CD4-positive, alpha-beta T cell treated with Interleukin-12 subunit alpha and Interleukin-12 subunit beta, for 1 hour (primary cell): ENCODE measurements around the gene PTOV1.
"Not testable (repeated sequence)": the region's sequence is repeated elsewhere in the genome, so short reads cannot be mapped to it uniquely, and the experiment has no call there.

Source experiments
- DNase-seq: peaks from one replicate; pipeline ENCODE4 v3.0.0-alpha.2; 2020

The PTOV1 gene

GRCh38 chr19:49818649-49819370 lies 32.1 kb upstream of the PTOV1 start:
- DNase-seq, result no peak

GRCh38 chr19:49819452-49820115 lies 31.4 kb upstream of the PTOV1 start:
- not testable (repeated sequence) for DNase-seq

GRCh38 chr19:49820125-49820524 lies 30.8 kb upstream of the PTOV1 start:
- DNase-seq, result no peak

GRCh38 chr19:49823472-49823871 lies 27.5 kb upstream of the PTOV1 start:
- DNase-seq, result no peak

- no peak for DNase-seq
Observed at GRCh38 chr19:49824662-49825061, 26.3 kb upstream of the PTOV1 start.

- no peak for DNase-seq
Observed at GRCh38 chr19:49827034-49827433, 23.9 kb upstream of the PTOV1 start.

- DNase-seq, result no peak
Observed at GRCh38 chr19:49829200-49829599, 21.8 kb upstream of the PTOV1 start.

- no peak for DNase-seq
Observed at GRCh38 chr19:49829721-49830120, 21.2 kb upstream of the PTOV1 start.

GRCh38 chr19:49830766-49831165 lies 20.2 kb upstream of the PTOV1 start:
- DNase-seq, result no peak

GRCh38 chr19:49831592-49831991 lies 19.4 kb upstream of the PTOV1 start:
- DNase-seq, result no peak

GRCh38 chr19:49832556-49832955 lies 18.4 kb upstream of the PTOV1 start:
- DNase-seq, result no peak

- DNase-seq, result no peak
Observed at GRCh38 chr19:49833599-49833998, 17.4 kb upstream of the PTOV1 start.

GRCh38 chr19:49835562-49835961 lies 15.4 kb upstream of the PTOV1 start:
- DNase-seq, result no peak

- no peak for DNase-seq
Observed at GRCh38 chr19:49836176-49837008, 14.6 kb upstream of the PTOV1 start.

GRCh38 chr19:49837009-49837310 lies 14.0 kb upstream of the PTOV1 start:
- no peak for DNase-seq

GRCh38 chr19:49837425-49837824 lies 13.5 kb upstream of the PTOV1 start:
- no peak for DNase-seq

- DNase-seq, result no peak
Observed at GRCh38 chr19:49838885-49839588, 11.9 kb upstream of the PTOV1 start.

GRCh38 chr19:49839713-49840112 lies 11.2 kb upstream of the PTOV1 start:
- no peak for DNase-seq

GRCh38 chr19:49840321-49840720 lies 10.6 kb upstream of the PTOV1 start:
- DNase-seq, result no peak

- no peak for DNase-seq
Observed at GRCh38 chr19:49840736-49841249, 10.2 kb upstream of the PTOV1 start.

- no peak for DNase-seq
Observed at GRCh38 chr19:49843265-49843664, 7.7 kb upstream of the PTOV1 start.

- DNase-seq, result no peak
Observed at GRCh38 chr19:49844138-49845095, 6.5 kb upstream of the PTOV1 start.
